SHP77 (cell line): Measurements from ENCODE around the gene IQGAP2.
"Not testable (repeated sequence)": the region's sequence is repeated elsewhere in the genome, so short reads cannot be mapped to it uniquely, and the experiment has no call there.

Source experiments
- DNase-seq, 2 experiments: peaks; one replicate each; lab custom pipeline; 2025; lab: John Stamatoyannopoulos, UW

Gene IQGAP2

GRCh38 chr5:76504901-76505564 is 101.9 kb downstream of the IQGAP2 start:
- DNase-seq = no peak

GRCh38 chr5:76513476-76513875 is 110.4 kb downstream of the IQGAP2 start:
- no peak for DNase-seq

- no peak for DNase-seq
Measured at GRCh38 chr5:76514292-76514691, 111.2 kb downstream of the IQGAP2 start.

- DNase-seq = no peak
Measured at GRCh38 chr5:76514713-76515112, 111.6 kb downstream of the IQGAP2 start.

DNA sequence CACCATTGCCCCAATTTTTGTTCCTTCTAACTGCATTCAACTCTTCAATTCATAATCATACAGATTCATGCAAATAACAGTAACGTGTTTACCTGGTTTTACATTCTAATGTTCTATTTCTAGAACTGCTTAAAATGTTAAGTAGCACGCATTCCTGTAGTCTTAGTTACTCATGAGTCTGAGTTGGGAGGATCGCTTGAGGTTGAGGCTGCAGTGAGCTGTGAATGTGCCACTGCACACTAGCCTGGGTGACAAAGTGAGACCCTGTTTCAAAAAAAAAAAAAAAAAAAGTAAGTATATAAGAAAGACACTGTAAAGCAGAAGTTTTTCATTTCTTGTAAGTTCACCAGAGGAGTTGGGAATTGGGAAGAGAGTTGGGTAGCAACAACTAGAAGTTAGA is 114.2 kb downstream of the IQGAP2 start:
- DNase-seq = no peak

DNA sequence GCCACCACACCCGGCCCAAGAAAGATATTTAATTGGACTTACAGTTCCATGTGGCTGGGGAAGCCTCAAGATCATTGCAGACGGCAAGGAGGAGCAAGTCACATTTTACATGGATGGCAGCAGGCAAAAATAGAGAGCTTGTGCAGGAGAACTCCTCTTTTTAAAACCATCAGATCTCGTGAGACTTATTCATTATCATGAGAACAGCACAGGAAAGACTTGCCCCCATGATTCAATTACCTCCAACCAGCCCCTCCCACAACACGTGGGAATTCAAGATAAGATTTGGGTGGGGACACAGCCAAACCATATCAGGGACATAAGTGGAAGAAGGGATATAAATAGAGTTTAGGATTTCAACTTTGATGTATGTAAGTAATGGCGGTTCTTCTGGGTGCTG is 115.2 kb downstream of the IQGAP2 start:
- not testable (repeated sequence) for DNase-seq

GRCh38 chr5:76521240-76521758 is 118.2 kb downstream of the IQGAP2 start:
- no peak for DNase-seq

DNA sequence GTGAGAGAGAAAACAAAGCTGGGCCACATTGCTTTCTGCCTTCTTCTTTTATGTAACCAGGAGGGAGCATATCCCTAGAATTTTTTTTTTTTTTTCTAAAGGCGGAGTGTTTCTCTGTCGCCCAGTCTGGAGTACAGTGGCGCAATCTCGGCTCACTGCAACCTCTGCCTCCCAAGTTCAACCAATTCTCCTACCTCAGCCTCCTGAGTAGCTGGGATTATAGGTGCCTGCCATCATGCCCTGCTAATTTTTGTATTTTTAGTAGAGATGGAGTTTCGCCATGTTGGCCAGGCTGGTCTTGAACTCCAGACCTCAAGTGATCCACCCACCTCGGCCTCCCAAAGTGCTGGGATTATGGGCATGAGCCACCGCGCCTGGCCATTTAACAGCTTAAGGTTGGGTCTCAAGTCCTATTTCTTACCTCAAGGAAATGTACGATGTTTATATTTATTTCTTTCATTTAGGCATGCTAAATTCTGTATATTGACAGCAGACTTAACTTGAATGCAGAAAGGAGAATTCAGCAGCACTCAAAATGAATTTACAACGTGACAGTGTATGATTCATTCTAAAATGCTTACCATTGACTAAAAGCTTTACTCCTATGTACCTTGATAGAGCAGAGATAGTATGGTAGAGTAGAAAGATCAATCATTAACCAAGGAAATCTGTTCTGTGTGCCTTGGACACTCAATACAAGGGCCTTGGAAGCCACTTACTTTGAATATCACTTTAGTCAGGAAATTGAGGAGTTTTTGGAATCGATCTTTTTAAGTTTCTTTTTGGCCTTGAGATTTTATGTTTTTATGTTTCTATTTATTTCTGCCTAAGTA is 119.2 kb downstream of the IQGAP2 start:
- DNase-seq = no peak

GRCh38 chr5:76524101-76524835 is 121.2 kb downstream of the IQGAP2 start:
- no peak for DNase-seq

- no peak for DNase-seq
Measured at GRCh38 chr5:76524868-76525267, 121.8 kb downstream of the IQGAP2 start.

- no peak for DNase-seq
Measured at GRCh38 chr5:76525956-76526355, 122.9 kb downstream of the IQGAP2 start.

- DNase-seq = no peak
Measured at GRCh38 chr5:76526950-76527583, 124.0 kb downstream of the IQGAP2 start.

- no peak for DNase-seq
Measured at GRCh38 chr5:76527685-76528161, 124.6 kb downstream of the IQGAP2 start.

DNA sequence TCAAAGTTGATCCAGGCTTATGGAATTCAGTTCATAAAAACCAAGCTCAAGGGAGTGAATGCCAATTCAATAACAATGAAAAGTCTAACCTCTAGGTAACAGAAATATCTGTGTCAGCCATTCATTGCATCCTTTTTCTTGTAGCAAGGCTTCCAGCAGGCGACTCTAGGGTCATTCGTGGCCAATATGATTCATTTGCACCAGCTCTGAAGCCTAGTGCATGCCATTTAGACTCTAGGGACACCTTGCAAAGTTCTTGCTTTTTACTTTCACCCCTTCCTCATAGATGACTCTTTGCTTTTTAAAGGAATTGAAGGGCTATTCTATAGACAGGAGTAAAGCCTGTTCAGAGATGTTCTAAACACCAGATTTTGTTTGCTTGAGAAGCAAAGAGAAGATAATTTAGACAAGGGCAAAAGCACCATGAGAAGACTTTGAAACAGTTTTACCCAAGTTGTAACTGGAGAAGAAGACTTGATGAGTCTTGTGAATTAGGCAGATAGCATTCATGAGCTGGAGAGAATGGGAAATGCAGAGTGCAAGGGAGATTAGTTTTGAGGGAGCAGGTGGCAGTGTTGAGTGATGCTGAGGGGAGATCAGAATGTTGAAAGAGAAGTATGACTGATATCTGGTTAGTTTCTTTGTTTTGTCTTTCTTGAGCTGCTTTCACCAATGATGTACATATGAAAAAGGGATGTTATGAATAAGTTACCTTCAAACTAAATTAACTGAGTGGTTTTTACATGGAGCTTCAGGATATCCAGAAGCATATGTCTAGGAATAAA is 125.7 kb downstream of the IQGAP2 start:
- DNase-seq = no peak

DNA sequence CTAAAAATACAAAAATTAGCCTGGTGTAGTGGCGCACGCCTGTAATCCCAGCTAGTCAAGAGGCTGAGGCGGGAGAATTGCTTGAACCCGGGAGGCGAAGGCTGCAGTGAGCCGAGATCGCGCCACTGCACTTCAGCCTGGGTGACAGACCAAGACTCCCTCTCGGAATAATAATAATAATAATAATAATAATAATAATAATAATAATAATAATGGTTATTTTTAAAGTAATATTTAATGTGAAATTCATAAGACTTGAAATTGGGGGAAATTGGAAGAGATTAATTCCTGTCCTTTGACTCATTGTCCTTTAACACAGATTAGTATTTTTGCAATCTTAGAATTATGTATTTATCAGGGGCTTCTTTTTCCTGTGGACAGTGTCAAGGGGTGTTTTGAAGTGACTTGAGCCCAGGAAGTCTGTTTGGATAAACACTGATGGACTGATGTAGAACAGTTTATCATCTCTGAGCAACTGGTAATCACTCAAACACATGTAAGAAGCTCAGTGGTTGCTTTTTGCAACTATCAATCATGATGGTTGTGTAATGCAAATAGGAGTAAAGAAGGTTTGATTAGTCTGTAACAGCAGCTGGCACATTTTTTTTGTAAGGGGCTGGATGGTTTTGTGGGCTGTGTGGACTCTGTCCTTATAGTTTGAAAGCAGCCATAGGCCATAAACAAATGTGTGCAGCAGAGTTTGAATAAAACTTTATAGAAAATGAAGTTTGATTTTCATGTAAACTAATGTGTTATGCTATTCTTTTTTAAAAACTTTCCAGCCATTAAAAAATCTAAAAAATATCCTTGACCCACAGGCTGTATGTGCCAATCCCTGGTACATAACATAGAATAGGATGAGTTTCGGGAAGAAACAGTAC is 126.6 kb downstream of the IQGAP2 start:
- no peak for DNase-seq

GRCh38 chr5:76532052-76532451 is 129.0 kb downstream of the IQGAP2 start:
- DNase-seq = no peak

- no peak for DNase-seq
Measured at GRCh38 chr5:76532973-76533372, 129.9 kb downstream of the IQGAP2 start.

- no peak for DNase-seq
Measured at GRCh38 chr5:76535577-76535976, 132.5 kb downstream of the IQGAP2 start.

DNA sequence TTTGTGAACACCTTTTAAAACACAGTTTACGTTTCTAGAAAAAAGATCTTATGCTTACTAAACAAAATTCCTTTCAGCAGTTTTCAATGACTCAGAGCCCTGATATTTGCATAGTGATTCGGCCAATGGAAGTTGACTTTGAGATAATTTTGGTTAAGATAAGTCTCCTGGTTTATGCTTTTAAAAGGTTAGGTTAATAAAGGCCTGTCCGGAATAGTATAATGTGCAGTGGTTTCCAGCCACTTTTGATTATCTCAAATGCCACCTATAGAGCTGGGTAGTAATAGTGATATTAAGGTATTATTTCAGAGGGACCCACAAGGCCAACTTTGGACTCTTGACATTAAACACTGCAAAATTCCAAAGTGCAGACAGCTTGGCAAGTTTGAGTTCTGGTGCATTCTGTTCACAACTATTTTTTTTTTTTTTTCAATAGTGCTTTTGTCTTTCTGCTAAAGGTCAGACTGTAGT is 134.0 kb downstream of the IQGAP2 start:
- no peak for DNase-seq

- no peak for DNase-seq
Measured at GRCh38 chr5:76542241-76542640, 139.2 kb downstream of the IQGAP2 start.
